Tibial nerve (tissue), 4 donors: ENCODE measurements around the gene GGA1.

ENCODE experiments used
- EP300 ChIP-seq, 2 donors: sonication (generic); formaldehyde crosslinking; IDR thresholded peaks; one replicate each; pipeline ENCODE4 v1.6.1; 2017; ENCODE audit warnings: antibody characterized with exemption in 2 of 2, mild to moderate bottlenecking in 1 of 2
- POLR2A ChIP-seq, 2 donors: fragments of 450-650 bp; IDR thresholded peaks; one replicate each; pipeline ENCODE4 v1.6.1; 2017; ENCODE audit warnings: antibody characterized with exemption in 2 of 2, mild to moderate bottlenecking in 2 of 2, moderate library complexity in 2 of 2
- TF ChIP-seq, protein P1 (sequence below), 5 experiments: fragments of 200-600 bp in 3 of 5; fragments of 450-650 bp in 2 of 5; sonication (generic) in 3 of 5; IDR thresholded peaks; one replicate each; pipeline ENCODE4 v1.5.1; 2016 to 2019; ENCODE audit warnings: antibody characterized with exemption in 5 of 5, mild to moderate bottlenecking in 3 of 5, moderate library complexity in 2 of 5

DNA sequence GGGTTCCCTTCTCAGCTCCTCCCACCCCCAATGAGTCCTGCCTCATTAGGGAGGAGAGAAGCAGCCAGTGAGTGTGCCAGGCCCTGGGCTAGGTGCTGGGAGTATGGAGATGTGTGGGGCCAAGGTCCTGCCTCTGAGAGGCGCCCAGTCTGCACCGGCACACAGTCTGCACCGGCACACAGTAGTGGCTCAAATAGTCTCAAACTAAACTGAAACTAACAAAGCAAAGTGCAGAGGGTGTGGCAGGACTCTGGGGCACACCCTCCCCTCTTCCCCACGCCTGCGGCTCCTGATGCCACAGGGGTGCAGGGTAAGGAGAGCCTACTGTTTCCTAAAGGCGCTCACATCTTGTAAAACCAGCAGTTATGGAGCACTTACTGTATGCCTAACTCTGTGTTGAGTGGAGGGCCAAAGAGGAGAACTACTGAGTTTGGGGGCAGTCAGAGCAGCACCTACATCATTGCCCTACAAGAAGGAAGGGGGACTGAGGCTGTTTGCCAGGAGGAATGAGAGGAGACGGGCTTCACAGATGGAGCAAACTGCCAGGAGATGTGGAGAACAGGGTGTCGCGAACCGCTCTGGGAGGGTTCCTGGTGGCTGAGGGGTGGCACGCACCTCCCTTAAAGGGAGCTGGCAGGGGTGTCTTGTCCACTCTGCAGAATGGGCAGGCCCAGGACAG is 29.9 kb downstream of the GGA1 start:
- TF ChIP-seq, protein P1, sequence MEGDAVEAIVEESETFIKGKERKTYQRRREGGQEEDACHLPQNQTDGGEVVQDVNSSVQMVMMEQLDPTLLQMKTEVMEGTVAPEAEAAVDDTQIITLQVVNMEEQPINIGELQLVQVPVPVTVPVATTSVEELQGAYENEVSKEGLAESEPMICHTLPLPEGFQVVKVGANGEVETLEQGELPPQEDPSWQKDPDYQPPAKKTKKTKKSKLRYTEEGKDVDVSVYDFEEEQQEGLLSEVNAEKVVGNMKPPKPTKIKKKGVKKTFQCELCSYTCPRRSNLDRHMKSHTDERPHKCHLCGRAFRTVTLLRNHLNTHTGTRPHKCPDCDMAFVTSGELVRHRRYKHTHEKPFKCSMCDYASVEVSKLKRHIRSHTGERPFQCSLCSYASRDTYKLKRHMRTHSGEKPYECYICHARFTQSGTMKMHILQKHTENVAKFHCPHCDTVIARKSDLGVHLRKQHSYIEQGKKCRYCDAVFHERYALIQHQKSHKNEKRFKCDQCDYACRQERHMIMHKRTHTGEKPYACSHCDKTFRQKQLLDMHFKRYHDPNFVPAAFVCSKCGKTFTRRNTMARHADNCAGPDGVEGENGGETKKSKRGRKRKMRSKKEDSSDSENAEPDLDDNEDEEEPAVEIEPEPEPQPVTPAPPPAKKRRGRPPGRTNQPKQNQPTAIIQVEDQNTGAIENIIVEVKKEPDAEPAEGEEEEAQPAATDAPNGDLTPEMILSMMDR (IDR thresholded peaks at IDR 0.05): no peak
- TF ChIP-seq POLR2A (IDR thresholded peaks at IDR 0.05) (no peak), EP300 (IDR thresholded peaks at IDR 0.05) (no peak)
